GM18909 (cell line): ENCODE measurements around the gene ATP8A2.

ENCODE experiments used
- ATAC-seq: cut with Tn5 transposase; IDR thresholded peaks from one replicate; pipeline ENCODE4 v1.9.1; 2021; ENCODE audit warnings: mild to moderate bottlenecking; ENCODE audit not compliant: unreplicated experiment, poor library complexity

Gene ATP8A2

GRCh38 chr13:26015271-26016125, 643.7 kb downstream of the ATP8A2 start:
- ATAC-seq, result no peak

- ATAC-seq, result no peak
Measured at GRCh38 chr13:26016189-26016588, 644.4 kb downstream of the ATP8A2 start.

GRCh38 chr13:26017196-26017921, 645.6 kb downstream of the ATP8A2 start:
- no peak for ATAC-seq

GRCh38 chr13:26017932-26018665, 646.3 kb downstream of the ATP8A2 start:
- no peak for ATAC-seq

GRCh38 chr13:26019251-26019650, 647.5 kb downstream of the ATP8A2 start:
- no peak for ATAC-seq

GRCh38 chr13:26019881-26020870, 648.4 kb downstream of the ATP8A2 start:
- ATAC-seq, result no peak

- ATAC-seq, result no peak
Measured at GRCh38 chr13:26020891-26021290, 649.1 kb downstream of the ATP8A2 start.

- no peak for ATAC-seq
Measured at GRCh38 chr13:26021516-26021915, 649.7 kb downstream of the ATP8A2 start.

GRCh38 chr13:26021956-26022355, 650.2 kb downstream of the ATP8A2 start:
- ATAC-seq, result no peak

GRCh38 chr13:26022538-26023292, 650.9 kb downstream of the ATP8A2 start:
- no peak for ATAC-seq

GRCh38 chr13:26024558-26024957, 652.8 kb downstream of the ATP8A2 start:
- no peak for ATAC-seq

- ATAC-seq, result no peak
Measured at GRCh38 chr13:26025196-26025595, 653.4 kb downstream of the ATP8A2 start.

GRCh38 chr13:26025771-26026170, 654.0 kb downstream of the ATP8A2 start:
- ATAC-seq, result no peak

- ATAC-seq, result no peak
Measured at GRCh38 chr13:26026211-26026610, 654.4 kb downstream of the ATP8A2 start.

- no peak for ATAC-seq
Measured at GRCh38 chr13:26029581-26030136, 657.9 kb downstream of the ATP8A2 start.

GRCh38 chr13:26030331-26030730, 658.6 kb downstream of the ATP8A2 start:
- ATAC-seq, result no peak

GRCh38 chr13:26034018-26034417, 662.2 kb downstream of the ATP8A2 start:
- no peak for ATAC-seq

GRCh38 chr13:26036383-26036782, 664.6 kb downstream of the ATP8A2 start:
- ATAC-seq, result no peak

- no peak for ATAC-seq
Measured at GRCh38 chr13:26037302-26037701, 665.5 kb downstream of the ATP8A2 start.
